ENCODE measurements around the gene CYP3A5.

Gene CYP3A5

GRCh38 chr7:99605527-99605926 lies 74.3 kb downstream of the CYP3A5 start:
- no peak for DNase-seq

DNA sequence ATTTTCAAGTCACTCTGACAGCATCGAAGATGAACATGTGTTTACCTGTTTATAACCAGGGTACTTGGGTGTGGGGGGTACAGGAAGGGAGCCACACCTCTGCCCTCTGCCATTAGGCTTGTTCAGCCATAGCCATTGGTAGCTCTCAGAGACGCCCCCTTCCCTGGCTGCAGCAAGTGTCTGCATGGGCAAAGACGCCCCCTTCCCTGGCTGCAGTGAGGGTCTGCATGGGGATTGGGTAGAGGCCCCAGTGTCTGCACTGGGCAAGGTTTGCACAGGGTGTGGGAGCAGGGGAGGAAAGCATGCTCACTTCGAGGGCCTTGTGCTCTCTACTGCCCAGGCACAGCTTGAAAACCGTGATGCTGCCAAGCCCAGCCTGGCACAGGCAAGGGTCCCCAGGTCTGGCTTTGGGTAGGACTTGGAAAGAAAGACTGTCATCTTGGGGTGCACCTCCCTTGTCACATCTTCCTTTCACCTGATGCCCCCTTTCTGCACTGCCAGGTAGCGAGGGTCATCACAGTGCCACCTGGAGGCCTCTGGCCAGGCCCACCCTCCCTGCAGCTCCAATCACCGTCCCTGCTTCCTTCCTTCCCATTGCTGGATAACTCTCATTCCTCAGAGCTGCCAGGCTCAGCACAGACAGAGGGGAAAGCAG lies 78.0 kb downstream of the CYP3A5 start:
- no peak for DNase-seq

- DNase-seq = no peak
These were observed 80.0 kb downstream of the CYP3A5 start for GRCh38 chr7:99599836-99600235.

All from retina (tissue), 1 donor.